Measurements from ENCODE around the gene ASB7.
"Not testable (repeated sequence)": the region's sequence is repeated elsewhere in the genome, so short reads cannot be mapped to it uniquely, and the experiment has no call there.

The ASB7 gene

GRCh38 chr15:100650685-100651084, 48.3 kb downstream of the ASB7 start:
- DNase-seq (ENCODE audit: low read depth in 2 of 2): no peak

GRCh38 chr15:100651253-100651652, 48.9 kb downstream of the ASB7 start:
- DNase-seq (ENCODE audit: low read depth in 2 of 2): no peak

- no peak for DNase-seq (ENCODE audit: low read depth in 2 of 2)
Observed at GRCh38 chr15:100652116-100652515, 49.7 kb downstream of the ASB7 start.

GRCh38 chr15:100653608-100654007, 51.2 kb downstream of the ASB7 start:
- DNase-seq (ENCODE audit: low read depth in 2 of 2): no peak

- DNase-seq (ENCODE audit: low read depth in 2 of 2): no peak
Observed at GRCh38 chr15:100658895-100659294, 56.5 kb downstream of the ASB7 start.

GRCh38 chr15:100661156-100661555, 58.8 kb downstream of the ASB7 start:
- no peak for DNase-seq (ENCODE audit: low read depth in 2 of 2)

- DNase-seq (ENCODE audit: low read depth in 2 of 2): no peak
Observed at GRCh38 chr15:100663086-100663914, 60.9 kb downstream of the ASB7 start.

- no peak for DNase-seq (ENCODE audit: low read depth in 2 of 2)
Observed at GRCh38 chr15:100663915-100664281, 61.5 kb downstream of the ASB7 start.

- no peak for DNase-seq (ENCODE audit: low read depth in 2 of 2)
Observed at GRCh38 chr15:100665570-100665969, 63.2 kb downstream of the ASB7 start.

- DNase-seq (ENCODE audit: low read depth in 2 of 2): no peak
Observed at GRCh38 chr15:100667405-100668347, 65.3 kb downstream of the ASB7 start.

GRCh38 chr15:100668348-100668745, 66.0 kb downstream of the ASB7 start:
- DNase-seq (ENCODE audit: low read depth in 2 of 2): no peak

GRCh38 chr15:100669260-100669659, 66.9 kb downstream of the ASB7 start:
- no peak for DNase-seq (ENCODE audit: low read depth in 2 of 2)

- DNase-seq (ENCODE audit: low read depth in 2 of 2): no peak
Observed at GRCh38 chr15:100670505-100671021, 68.2 kb downstream of the ASB7 start.

- DNase-seq (ENCODE audit: low read depth in 2 of 2): no peak
Observed at GRCh38 chr15:100671124-100671680, 68.8 kb downstream of the ASB7 start.

- no peak for DNase-seq (ENCODE audit: low read depth in 2 of 2)
Observed at GRCh38 chr15:100671858-100672543, 69.6 kb downstream of the ASB7 start.

- DNase-seq (ENCODE audit: low read depth in 2 of 2): no peak
Observed at GRCh38 chr15:100672959-100673358, 70.6 kb downstream of the ASB7 start.

- not testable (repeated sequence) for DNase-seq (ENCODE audit: low read depth in 2 of 2)
Observed at GRCh38 chr15:100679151-100679550, 76.8 kb downstream of the ASB7 start.

GRCh38 chr15:100680726-100681125, 78.3 kb downstream of the ASB7 start:
- no peak for DNase-seq (ENCODE audit: low read depth in 2 of 2)

- DNase-seq (ENCODE audit: low read depth in 2 of 2): no peak
Observed at GRCh38 chr15:100681335-100681746, 79.0 kb downstream of the ASB7 start.

GRCh38 chr15:100682468-100682867, 80.1 kb downstream of the ASB7 start:
- DNase-seq (ENCODE audit: low read depth in 2 of 2): no peak

- no peak for DNase-seq (ENCODE audit: low read depth in 2 of 2)
Observed at GRCh38 chr15:100683434-100683833, 81.0 kb downstream of the ASB7 start.

- no peak for DNase-seq (ENCODE audit: low read depth in 2 of 2)
Observed at GRCh38 chr15:100684591-100684990, 82.2 kb downstream of the ASB7 start.

Data from stimulated activated CD8-positive, alpha-beta memory T cell treated with anti-CD3 and anti-CD28 coated beads, Interleukin-2, amount 100 ng/mL, for 48 hours (primary cell).